Measurements from ENCODE around the gene PALLD.

The PALLD gene

DNA sequence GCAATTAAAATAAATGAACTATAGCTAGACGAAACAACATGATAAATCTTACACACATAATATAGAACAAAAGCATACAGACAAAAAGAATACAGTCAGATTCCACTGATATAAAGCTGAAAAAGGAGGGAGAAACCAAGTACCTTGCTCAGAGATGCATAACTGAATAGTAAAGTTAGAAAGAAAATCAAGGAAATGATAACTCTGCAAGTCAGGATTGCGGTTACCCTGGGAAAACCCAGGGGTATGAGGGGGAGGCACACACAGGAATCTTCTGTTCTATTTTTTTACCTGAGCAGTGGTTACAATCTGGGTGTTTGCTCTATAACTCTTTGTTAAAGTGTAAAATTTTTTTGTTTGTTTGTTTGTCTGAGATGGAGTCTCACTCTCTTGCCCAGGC, 304.1 kb downstream of the PALLD start:
- no peak for DNase-seq

- no peak for DNase-seq
These were observed 305.4 kb downstream of the PALLD start for GRCh38 chr4:168802222-168802621.

DNA sequence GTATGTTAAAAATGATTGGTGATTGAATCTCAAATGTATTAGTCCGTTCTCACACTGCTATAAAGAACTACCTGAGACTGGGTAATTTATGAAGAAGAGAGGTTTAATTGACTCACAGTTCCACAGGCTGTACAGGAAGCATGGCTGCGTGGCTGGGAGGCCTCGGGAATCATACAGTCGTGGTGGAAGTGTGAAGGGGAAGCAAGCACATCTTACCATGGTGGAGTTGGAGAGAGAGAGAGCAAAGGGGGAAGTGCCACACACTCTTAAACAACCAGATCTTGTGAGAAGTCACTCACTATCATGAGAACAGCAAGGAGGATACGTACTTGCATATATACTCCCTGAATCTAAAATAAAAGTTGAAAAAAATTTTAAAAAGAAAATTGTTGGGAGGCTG, 306.2 kb downstream of the PALLD start:
- peak; percentile 80 to 92 (median 90) for DNase-seq

GRCh38 chr4:168803732-168804131, 306.9 kb downstream of the PALLD start:
- DNase-seq, result no peak

- DNase-seq, result peak; percentile 13 to 56 (median 44)
These were observed 307.3 kb downstream of the PALLD start for GRCh38 chr4:168804146-168804545.

DNA sequence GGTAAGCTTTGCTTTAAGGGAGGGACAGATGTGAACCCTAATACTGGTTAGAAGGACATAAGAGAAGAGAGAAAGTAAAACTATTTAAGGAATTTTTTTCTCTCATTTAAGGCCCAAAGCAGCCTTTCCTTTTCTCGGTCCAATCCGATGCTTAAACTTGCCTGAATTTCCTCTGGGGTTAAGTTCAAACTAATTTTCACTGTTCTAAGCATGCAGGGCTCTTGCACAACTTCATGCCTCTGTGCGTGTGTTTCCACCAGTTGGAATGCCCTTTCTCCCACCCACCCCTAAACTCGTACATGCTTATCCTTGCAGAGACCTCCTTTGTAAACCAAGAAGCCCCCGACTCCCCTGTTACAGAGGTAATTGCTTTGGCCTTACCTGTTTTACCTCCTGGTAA, 308.5 kb downstream of the PALLD start:
- DNase-seq, result no peak

DNA sequence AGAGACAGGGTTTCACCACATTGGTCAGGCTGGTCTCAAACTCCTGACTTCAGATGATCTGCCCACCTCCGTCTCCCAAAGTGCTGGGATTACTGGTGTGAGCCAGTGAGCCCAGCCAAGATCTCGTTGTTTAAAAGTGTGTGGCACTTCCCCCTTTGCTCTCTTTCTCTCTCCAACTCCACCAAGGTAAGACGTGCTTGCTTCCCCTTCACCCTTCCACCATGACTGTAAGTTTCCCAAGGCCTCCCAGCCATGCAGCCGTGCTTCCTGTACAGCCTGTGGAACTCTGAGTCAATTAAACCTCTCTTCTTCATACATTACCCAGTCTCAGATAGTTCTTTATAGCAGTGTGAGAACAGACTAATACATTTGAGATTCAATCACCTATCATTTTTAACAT, 309.4 kb downstream of the PALLD start:
- DNase-seq, result peak in 3 of 4 experiments; percentile 35 to 52 (median 36)

GRCh38 chr4:168811207-168811606, 314.4 kb downstream of the PALLD start:
- no peak for DNase-seq

GRCh38 chr4:168811786-168812651, 315.2 kb downstream of the PALLD start:
- DNase-seq, result no peak

DNA sequence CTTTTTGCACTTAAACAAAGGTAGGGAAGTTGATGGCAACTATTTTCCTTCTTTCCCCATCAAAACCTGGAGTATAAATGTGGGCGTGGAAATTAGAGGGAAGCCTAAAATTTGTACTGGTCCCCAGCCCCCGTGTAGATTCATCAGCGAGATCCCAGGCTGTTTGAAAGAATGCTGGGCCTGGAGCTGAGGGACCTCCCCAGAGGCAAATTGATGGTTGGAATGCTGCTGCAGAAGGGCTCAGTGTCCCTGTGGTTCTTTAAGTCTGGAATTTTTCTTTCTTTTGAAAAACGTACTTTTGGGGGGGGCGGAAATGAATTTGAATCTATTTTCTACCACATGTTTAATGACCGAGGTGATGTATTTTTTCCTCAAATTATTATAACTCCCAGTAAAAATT, 316.0 kb downstream of the PALLD start:
- no peak for DNase-seq

DNA sequence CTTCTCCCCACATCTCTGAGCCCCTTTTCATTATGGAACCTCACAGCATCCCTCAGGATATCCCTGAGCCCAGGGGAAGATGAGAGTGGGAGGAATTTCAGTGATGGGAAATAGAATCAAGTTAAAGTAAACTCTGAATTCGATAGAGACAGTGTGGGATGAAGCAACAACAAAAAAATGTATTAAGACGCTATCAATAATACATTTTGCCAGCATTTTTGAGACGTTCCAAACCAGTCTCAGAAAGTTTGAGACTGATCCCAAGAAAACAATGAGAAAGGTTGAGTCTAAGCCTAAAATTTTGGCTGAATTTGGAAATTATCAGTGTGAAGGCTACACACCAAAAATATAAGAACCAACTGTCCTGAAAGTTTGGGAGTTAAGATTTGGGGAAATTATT, 317.0 kb downstream of the PALLD start:
- no peak for DNase-seq

GRCh38 chr4:168815379-168816345, 318.8 kb downstream of the PALLD start:
- DNase-seq, result peak in 1 of 4 experiments; percentile 29

- no peak for DNase-seq
These were observed 320.5 kb downstream of the PALLD start for GRCh38 chr4:168817370-168817769.

DNA sequence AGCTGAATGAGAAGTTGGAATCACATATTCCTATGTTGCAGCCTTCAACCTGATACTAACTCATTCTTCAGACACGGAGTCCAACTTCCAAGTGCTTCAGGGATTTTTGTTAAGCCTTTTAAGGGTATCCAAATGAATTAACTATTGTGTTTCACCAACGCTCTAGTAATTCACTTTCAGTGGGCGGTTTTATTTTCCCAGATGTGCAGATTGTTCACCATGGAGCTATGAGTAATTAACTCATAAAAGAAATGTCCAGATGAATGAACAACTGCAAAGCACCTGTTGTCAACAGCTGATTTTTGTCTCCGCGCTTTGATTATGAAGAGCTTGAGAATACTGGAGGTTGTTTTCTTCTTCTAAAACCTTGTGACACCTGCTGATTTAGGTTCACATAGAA, 325.6 kb downstream of the PALLD start:
- DNase-seq, result no peak

GRCh38 chr4:168825975-168826374, 329.1 kb downstream of the PALLD start:
- no peak for DNase-seq

- DNase-seq, result no peak
These were observed 329.8 kb downstream of the PALLD start for GRCh38 chr4:168826620-168827019.

DNA sequence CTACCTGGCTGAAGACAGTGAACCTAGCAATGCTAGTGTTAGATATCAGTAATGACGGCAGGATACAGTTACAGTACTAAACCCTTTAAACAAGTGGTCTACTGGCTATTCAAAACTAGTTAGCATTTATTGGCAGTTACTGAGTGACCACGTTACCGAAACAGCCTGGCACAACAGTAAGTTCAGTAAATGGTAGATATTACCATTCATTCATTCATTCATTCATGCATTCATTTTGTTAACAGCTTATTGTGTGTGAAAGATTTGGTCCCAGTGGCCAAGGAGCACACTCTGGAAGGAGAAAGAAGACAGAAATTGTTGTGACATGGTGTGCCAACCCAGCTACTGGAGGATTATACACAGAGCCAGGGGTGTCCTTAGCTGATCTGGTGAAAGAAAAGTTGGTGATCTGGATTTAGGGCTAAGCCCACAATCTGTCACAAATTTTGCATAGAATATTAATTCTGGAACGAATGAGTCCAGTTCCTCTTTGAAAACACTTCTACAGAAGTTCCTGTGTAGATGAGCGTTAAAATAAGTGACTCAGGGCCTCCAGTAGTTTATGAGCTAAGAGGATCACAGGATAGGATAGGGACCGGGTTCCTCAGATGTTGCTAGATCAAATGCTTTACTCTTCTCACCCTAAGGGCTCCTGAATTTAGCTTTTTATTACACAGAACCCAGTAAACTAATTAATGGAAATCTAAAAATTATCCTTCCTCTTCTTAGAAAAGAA, 334.1 kb downstream of the PALLD start:
- DNase-seq, result peak; percentile 51 to 84 (median 66)

- DNase-seq, result no peak
These were observed 334.7 kb downstream of the PALLD start for GRCh38 chr4:168831585-168831918.

DNA sequence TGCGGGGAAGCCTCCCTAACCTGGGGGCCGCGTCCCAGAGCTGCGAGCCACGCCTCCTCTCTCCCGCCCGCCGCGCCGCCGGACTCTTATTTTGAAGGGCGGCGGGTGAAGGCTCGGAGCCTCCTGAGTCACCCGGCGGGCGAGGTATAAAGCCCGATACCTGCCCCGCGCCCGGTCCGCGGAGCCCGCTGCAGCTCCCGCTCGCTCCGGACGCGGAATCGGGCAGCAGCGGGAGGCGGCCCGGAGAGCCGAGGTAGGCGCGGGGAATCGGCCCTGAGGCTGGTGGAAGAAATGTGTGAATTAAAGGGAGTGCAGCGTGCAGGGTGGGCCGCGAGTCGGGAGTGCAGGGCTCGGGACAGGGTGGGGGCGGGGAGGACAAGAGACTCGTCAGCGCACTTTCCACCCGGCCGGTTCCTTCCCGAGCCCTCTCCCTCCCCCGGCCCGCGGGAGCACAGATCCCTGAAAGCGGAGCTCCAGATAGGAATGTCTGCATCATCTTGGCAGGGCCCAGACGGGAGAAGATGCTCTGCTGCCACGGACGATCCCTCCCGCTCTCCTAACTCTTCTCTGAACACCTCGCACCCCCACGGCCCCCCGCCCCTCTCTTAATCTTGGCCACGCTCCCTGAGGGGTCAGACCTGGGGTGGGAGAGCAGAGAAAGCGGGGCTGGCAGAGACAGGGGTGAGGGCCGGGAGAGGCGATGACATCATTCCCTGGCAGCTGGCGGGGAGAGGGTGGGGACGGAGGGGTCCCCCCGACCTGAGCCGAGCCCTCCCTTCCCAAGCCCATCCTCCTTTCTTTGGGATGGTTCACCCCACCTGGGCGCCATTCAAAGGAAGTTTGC, 335.3 kb downstream of the PALLD start:
- peak; percentile 47 to 81 (median 62) for DNase-seq

DNA sequence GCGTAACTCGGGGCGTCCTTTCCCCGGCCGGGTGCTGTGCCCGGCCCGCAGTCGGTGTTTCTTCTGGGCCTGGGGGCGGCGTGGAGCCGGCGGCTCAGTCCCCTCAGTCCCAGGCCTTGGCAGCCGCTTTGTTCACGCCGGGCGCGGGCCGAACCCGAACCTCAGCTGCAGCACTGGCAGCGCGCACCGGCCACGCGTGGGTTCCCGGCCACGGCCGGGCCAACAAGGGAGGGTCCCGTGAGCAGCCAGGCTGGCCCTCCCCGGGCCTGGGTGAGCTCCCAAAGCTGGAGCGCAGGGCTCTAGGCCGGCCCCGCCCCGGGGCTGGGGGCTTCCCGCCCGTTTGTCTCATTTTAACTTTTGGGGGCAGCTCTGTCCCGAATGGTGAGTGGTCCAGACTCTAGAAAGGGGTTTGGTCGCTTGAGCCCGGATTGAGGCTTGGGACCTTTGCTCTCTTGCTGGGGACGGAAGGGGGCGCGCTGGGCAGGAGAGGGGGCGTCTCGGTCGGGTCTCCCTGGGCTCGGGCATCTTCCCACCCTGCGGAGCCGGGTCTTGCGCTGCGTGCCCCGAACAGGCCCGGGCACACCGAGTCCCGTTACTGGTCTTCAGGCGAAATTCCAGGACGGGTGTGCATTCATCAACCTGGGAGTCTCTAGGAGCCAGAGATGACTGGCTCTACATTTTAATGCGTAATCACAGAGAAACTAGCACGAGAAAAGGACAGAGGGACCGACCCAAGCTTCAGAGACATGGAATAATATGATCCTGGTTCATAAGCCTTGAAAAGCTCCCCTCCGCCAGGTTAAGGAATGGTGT, 336.1 kb downstream of the PALLD start:
- DNase-seq, result peak in 1 of 4 experiments; percentile 28

DNA sequence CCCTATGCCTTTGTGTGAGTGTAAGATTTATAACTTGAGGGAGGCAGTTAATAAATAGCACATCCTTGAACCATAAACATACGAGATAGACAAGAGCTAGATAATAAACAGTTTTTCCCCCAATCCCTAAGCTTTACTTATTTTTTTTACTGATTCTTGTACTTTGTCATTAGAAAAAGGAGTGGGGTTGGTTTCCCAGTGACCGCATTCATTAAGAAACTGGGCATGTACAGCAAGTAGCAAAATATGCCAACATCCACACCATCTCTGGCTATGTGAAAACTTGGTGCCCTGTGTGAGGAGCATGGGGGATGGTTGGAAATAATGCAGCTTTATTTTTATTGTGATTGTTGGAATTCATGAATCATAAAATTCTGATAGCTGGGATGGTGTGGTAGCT, 337.0 kb downstream of the PALLD start:
- DNase-seq, result no peak

All from suppressor macrophage (primary cell).